ENCODE data around the gene CNOT6. TPM values are rescaled to one million over a fixed set of nuclear protein-coding genes. Genes with fewer than 3 reads are reported as not detected.

The CNOT6 gene
- total RNA-seq, 1 donor from 2014 or later, result 46.3 TPM

DNA sequence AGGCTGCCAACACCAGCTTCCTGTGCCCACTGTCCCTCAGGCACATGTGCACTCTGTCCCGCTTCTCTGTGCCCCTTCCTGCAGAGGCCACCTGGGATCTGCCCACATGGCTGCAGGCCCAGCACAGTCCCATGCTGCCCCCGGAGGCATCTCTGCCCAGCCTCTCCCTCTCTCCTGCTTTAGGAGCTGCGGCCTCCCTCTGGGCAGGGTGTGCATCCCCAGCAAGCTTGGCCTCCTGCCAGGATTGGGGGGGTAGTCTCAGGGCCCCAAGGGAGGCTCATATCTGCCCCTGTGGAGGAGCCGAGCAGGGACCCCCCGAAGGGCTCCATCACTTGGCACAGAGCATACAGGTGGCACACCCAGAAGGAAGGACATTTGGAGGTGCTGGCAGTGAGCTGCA lies 130.4 kb downstream of the CNOT6 start:
- TF ChIP-seq, protein P1, sequence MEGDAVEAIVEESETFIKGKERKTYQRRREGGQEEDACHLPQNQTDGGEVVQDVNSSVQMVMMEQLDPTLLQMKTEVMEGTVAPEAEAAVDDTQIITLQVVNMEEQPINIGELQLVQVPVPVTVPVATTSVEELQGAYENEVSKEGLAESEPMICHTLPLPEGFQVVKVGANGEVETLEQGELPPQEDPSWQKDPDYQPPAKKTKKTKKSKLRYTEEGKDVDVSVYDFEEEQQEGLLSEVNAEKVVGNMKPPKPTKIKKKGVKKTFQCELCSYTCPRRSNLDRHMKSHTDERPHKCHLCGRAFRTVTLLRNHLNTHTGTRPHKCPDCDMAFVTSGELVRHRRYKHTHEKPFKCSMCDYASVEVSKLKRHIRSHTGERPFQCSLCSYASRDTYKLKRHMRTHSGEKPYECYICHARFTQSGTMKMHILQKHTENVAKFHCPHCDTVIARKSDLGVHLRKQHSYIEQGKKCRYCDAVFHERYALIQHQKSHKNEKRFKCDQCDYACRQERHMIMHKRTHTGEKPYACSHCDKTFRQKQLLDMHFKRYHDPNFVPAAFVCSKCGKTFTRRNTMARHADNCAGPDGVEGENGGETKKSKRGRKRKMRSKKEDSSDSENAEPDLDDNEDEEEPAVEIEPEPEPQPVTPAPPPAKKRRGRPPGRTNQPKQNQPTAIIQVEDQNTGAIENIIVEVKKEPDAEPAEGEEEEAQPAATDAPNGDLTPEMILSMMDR (IDR thresholded peaks at IDR 0.05; ENCODE audit: unreplicated experiment), result no peak
- peaks cover 38% of the 10 kb centered on the region for H3K27me3 Mint-ChIP-seq (ENCODE audit: unreplicated experiment)
- peaks cover 34% of the 10 kb centered on the region for H3K4me1 Mint-ChIP-seq (ENCODE audit: unreplicated experiment)
- peak overlapping the region; percentile 84 for H3K4me3 Mint-ChIP-seq (ENCODE audit: unreplicated experiment)
- H3K9me3 Mint-ChIP-seq (ENCODE audit: unreplicated experiment), result no peaks in the 10 kb centered on the region
- no peak for DNase-seq (ENCODE audit: low spot score)
- peaks cover 50% of the 10 kb centered on the region for H3K36me3 Mint-ChIP-seq (ENCODE audit: low read depth, unreplicated experiment)
- H3K27ac Mint-ChIP-seq (ENCODE audit: unreplicated experiment), result peak overlapping the region; percentile 63

GRCh38 chr5:180625125-180625790 lies 131.1 kb downstream of the CNOT6 start:
- Mint-ChIP-seq H3K4me3 (ENCODE audit: unreplicated experiment) (peak overlapping the region; percentile 84), H3K9me3 (ENCODE audit: unreplicated experiment) (no peaks in the 10 kb centered on the region), H3K27me3 (ENCODE audit: unreplicated experiment) (peaks cover 35% of the 10 kb centered on the region), H3K36me3 (ENCODE audit: low read depth, unreplicated experiment) (peaks cover 44% of the 10 kb centered on the region), H3K27ac (ENCODE audit: unreplicated experiment) (peak overlapping the region; percentile 63), H3K4me1 (ENCODE audit: unreplicated experiment) (peaks cover 34% of the 10 kb centered on the region)
- DNase-seq (ENCODE audit: low spot score), result no peak
- TF ChIP-seq, protein P1 (IDR thresholded peaks at IDR 0.05; ENCODE audit: unreplicated experiment), result no peak

DNA sequence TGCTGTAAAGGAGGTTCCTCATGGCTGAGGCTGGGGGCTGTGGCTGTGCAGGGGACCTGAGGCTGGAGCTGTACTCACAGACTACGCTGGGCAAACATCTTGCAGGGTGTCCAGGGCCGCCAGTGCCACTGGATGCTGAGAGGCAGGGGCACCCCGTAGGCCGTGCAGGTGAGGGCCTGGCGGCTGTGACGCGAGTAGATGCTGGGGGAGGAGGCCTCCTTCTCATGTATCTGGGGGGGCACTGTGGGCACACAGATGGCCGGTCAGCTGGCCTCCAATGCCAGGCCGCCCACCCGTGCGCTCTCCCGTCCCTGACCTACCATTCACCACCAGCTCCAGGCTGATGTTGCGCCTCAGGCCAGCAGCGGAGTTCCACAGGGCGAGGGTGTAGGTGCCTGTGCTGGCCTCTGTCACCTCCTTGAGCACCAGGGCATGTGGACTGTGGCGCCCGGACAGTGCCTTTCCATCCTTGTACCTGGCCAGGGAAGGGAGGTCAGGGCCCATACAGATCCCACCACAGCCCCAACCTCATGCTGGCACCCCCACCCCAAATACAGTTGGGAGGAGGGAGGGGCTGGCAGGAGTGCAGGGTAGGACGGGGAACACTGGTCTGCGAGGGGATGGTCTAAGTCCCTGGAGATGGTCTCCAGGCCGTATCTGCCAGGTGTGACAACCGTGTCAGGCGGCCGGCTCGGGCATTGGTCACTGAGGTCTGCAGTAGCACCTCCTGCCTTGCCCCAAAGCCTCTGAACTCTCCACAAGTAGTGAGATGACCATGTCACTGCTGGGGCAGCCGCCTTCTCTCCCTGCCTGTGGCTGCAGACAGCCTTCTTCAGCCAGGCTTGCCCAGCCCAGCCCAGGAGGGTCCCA lies 131.8 kb downstream of the CNOT6 start:
- Mint-ChIP-seq H3K9me3 (ENCODE audit: unreplicated experiment) (no peaks in the 10 kb centered on the region), H3K27ac (ENCODE audit: unreplicated experiment) (peak overlapping the region; percentile 42), H3K27me3 (ENCODE audit: unreplicated experiment) (peaks cover 32% of the 10 kb centered on the region), H3K4me1 (ENCODE audit: unreplicated experiment) (peaks cover 34% of the 10 kb centered on the region), H3K4me3 (ENCODE audit: unreplicated experiment) (no peak overlapping the region), H3K36me3 (ENCODE audit: low read depth, unreplicated experiment) (peaks cover 39% of the 10 kb centered on the region)
- DNase-seq (ENCODE audit: low spot score), result no peak
- TF ChIP-seq, protein P1 (IDR thresholded peaks at IDR 0.05; ENCODE audit: unreplicated experiment), result no peak

- peaks cover 35% of the 10 kb centered on the region for H3K27me3 Mint-ChIP-seq (ENCODE audit: unreplicated experiment)
- H3K4me3 Mint-ChIP-seq (ENCODE audit: unreplicated experiment), result no peak overlapping the region
- no peak overlapping the region for H3K27ac Mint-ChIP-seq (ENCODE audit: unreplicated experiment)
- peaks cover 34% of the 10 kb centered on the region for H3K4me1 Mint-ChIP-seq (ENCODE audit: unreplicated experiment)
- no peaks in the 10 kb centered on the region for H3K9me3 Mint-ChIP-seq (ENCODE audit: unreplicated experiment)
- H3K36me3 Mint-ChIP-seq (ENCODE audit: low read depth, unreplicated experiment), result peaks cover 39% of the 10 kb centered on the region
- no peak for DNase-seq (ENCODE audit: low spot score)
- TF ChIP-seq, protein P1 (IDR thresholded peaks at IDR 0.05; ENCODE audit: unreplicated experiment), result no peak
Measured at GRCh38 chr5:180626661-180627385, 132.6 kb downstream of the CNOT6 start.
